ENCODE results near the gene CDK6. TPM values are rescaled to one million over a fixed set of nuclear protein-coding genes. Genes with fewer than 3 reads are reported as not detected.

The CDK6 gene
- total and polyA plus RNA-seq, 2 experiments from 2014 or later, result 7.4 to 23.7 TPM

GRCh38 chr7:92768501-92769393 is 67.6 kb downstream of the CDK6 start:
- H4K20me1 ChIP-seq (replicated peaks; ENCODE audit: insufficient read depth), result no peaks in the 10 kb centered on the region
- no peak for TF ChIP-seq ZNF114 (CRISPR knock-in tag; IDR thresholded peaks at IDR 0.05)
- TF ChIP-seq EZH2phosphoT487 (IDR thresholded peaks at IDR 0.05; ENCODE audit: unreplicated experiment), result no peak
- TF ChIP-seq NANOG (IDR thresholded peaks at IDR 0.05; ENCODE audit: borderline replicate concordance), result peak; percentile 95
- TF ChIP-seq POLR2AphosphoS5 (IDR thresholded peaks at IDR 0.05; ENCODE audit: low read depth), result no peak
- Mint-ChIP-seq H3K27me3 (ENCODE audit: insufficient read depth, low read depth, poor library complexity) (no peaks in the 10 kb centered on the region), H3K36me3 (ENCODE audit: low read depth) (no peaks in the 10 kb centered on the region; the same call in 2 of the 3 replicates), H3K9me3 (no peaks in the 10 kb centered on the region), H3K4me1 (peaks cover 70% of the 10 kb centered on the region), H3K27ac (peak overlapping the region; percentile 95), H3K4me3 (peak overlapping the region; percentile 43; the same call in 2 of the 3 replicates)
- no peak overlapping the region for H2AFZ ChIP-seq
- no peaks in the 10 kb centered on the region for H3K9me2 ChIP-seq (ENCODE audit: insufficient read depth)
- no peaks in the 10 kb centered on the region for H3F3A ChIP-seq (replicated peaks; ENCODE audit: low read depth)
- peak; percentile 53 for DNase-seq (ENCODE audit: low spot score)
- H3K4me1 ChIP-seq (ENCODE audit: insufficient read depth), result peaks cover 65% of the 10 kb centered on the region
- peak overlapping the region; percentile 1; the same call in 1 of the 2 replicates for H3K4me3 ChIP-seq
- no peaks in the 10 kb centered on the region for H3K27me3 ChIP-seq (ENCODE audit: insufficient read depth)
- ATAC-seq, result peak; percentile 14; the same call in 2 of the 3 replicates
- H3K79me2 ChIP-seq (replicated peaks; ENCODE audit: insufficient read depth), result no peaks in the 10 kb centered on the region; the same call in 1 of the 2 replicates
- H3K27ac ChIP-seq (ENCODE audit: low read depth), result peak overlapping the region; percentile 89
- peak overlapping the region; percentile 62 for H3K4me2 ChIP-seq
- no peaks in the 10 kb centered on the region for H3K36me3 ChIP-seq (ENCODE audit: insufficient read depth)

GRCh38 chr7:92767437-92767836 is 68.9 kb downstream of the CDK6 start:
- no peak overlapping the region for H3K4me3 ChIP-seq
- H3K9me3 Mint-ChIP-seq, result no peaks in the 10 kb centered on the region
- H3K36me3 ChIP-seq (ENCODE audit: insufficient read depth), result no peaks in the 10 kb centered on the region
- DNase-seq (ENCODE audit: low spot score) (no peak), ATAC-seq (no peak)
- peaks cover 69% of the 10 kb centered on the region for H3K4me1 Mint-ChIP-seq
- no peaks in the 10 kb centered on the region for H3K9me2 ChIP-seq (ENCODE audit: insufficient read depth)
- H3K79me2 ChIP-seq (replicated peaks; ENCODE audit: insufficient read depth), result no peaks in the 10 kb centered on the region; the same call in 1 of the 2 replicates
- H3K27ac ChIP-seq (ENCODE audit: low read depth), result peak overlapping the region; percentile 89
- H3K4me2 ChIP-seq, result peak overlapping the region; percentile 62; the same call in 1 of the 2 replicates
- no peaks in the 10 kb centered on the region for H4K20me1 ChIP-seq (replicated peaks; ENCODE audit: insufficient read depth)
- peaks cover 74% of the 10 kb centered on the region for H3K4me1 ChIP-seq (ENCODE audit: insufficient read depth)
- H3K4me3 Mint-ChIP-seq, result no peak overlapping the region
- H3K27ac Mint-ChIP-seq, result peak overlapping the region; percentile 95
- no peaks in the 10 kb centered on the region; the same call in 2 of the 3 replicates for H3K36me3 Mint-ChIP-seq (ENCODE audit: low read depth)
- H3K27me3 ChIP-seq (ENCODE audit: insufficient read depth), result no peaks in the 10 kb centered on the region
- H3F3A ChIP-seq (replicated peaks; ENCODE audit: low read depth), result no peaks in the 10 kb centered on the region
- H2AFZ ChIP-seq, result no peak overlapping the region
- TF ChIP-seq CREB1 (CRISPR knock-in tag; IDR thresholded peaks at IDR 0.05; ENCODE audit: low read depth), result no peak
- H3K27me3 Mint-ChIP-seq (ENCODE audit: insufficient read depth, low read depth, poor library complexity), result no peaks in the 10 kb centered on the region

- Histone ChIP-seq H3K27ac (ENCODE audit: low read depth) (no peak overlapping the region), H2AFZ (no peak overlapping the region), H3K79me2 (replicated peaks; ENCODE audit: insufficient read depth) (no peaks in the 10 kb centered on the region; the same call in 1 of the 2 replicates), H3K27me3 (ENCODE audit: insufficient read depth) (no peaks in the 10 kb centered on the region), H3K4me2 (peak overlapping the region; percentile 3; the same call in 1 of the 2 replicates), H3K36me3 (ENCODE audit: insufficient read depth) (no peaks in the 10 kb centered on the region), H3K4me1 (ENCODE audit: insufficient read depth) (peaks cover 79% of the 10 kb centered on the region), H4K20me1 (replicated peaks; ENCODE audit: insufficient read depth) (no peaks in the 10 kb centered on the region), H3F3A (replicated peaks; ENCODE audit: low read depth) (no peaks in the 10 kb centered on the region), H3K4me3 (no peak overlapping the region), H3K9me2 (ENCODE audit: insufficient read depth) (no peaks in the 10 kb centered on the region)
- Mint-ChIP-seq H3K27me3 (ENCODE audit: insufficient read depth, low read depth, poor library complexity) (peaks cover 2% of the 10 kb centered on the region), H3K9me3 (no peaks in the 10 kb centered on the region), H3K4me1 (peaks cover 72% of the 10 kb centered on the region), H3K27ac (peak overlapping the region; percentile 95), H3K4me3 (no peak overlapping the region), H3K36me3 (ENCODE audit: low read depth) (no peaks in the 10 kb centered on the region; the same call in 2 of the 3 replicates)
- no peak for DNase-seq (ENCODE audit: low spot score)
- ATAC-seq, result no peak
- TF ChIP-seq CREB1 (CRISPR knock-in tag; IDR thresholded peaks at IDR 0.05; ENCODE audit: low read depth) (no peak), ETS1 (IDR thresholded peaks at IDR 0.05) (no peak), ZNF462 (CRISPR knock-in tag; IDR thresholded peaks at IDR 0.05) (no peak), POLR2AphosphoS5 (IDR thresholded peaks at IDR 0.05; ENCODE audit: low read depth) (no peak)
Measured at GRCh38 chr7:92766461-92767003, 69.8 kb downstream of the CDK6 start.
